NK-92 (cell line): ENCODE results near the gene FMNL1.

Experiments
- DNase-seq: peaks from one replicate; lab custom pipeline; 2025; ENCODE audit not compliant: unreplicated experiment; lab: John Stamatoyannopoulos, UW

The FMNL1 gene

GRCh38 chr17:45256114-45256966 lies 34.7 kb downstream of the FMNL1 start:
- DNase-seq = no peak

- DNase-seq = no peak
These were observed 35.4 kb downstream of the FMNL1 start for GRCh38 chr17:45257115-45257514.

DNA sequence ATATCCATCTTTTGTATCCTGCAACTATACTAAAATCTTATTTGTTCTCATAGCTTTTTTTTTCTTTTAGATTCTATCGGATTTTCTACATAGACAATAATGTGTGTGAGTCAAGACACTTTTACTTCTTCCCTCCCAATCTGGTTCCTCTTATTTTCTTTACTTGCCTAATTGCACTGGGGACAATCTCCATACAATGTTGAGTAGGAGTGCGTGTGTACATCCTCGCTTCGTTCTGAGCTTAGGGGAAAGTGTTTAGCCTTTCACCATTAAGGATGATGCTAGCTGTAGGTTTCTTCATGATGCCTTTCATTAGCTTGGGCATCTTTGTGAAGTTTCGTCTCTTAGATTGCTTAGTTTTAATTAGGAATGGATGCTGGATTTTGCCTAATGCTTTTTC lies 37.3 kb downstream of the FMNL1 start:
- DNase-seq = no peak

DNA sequence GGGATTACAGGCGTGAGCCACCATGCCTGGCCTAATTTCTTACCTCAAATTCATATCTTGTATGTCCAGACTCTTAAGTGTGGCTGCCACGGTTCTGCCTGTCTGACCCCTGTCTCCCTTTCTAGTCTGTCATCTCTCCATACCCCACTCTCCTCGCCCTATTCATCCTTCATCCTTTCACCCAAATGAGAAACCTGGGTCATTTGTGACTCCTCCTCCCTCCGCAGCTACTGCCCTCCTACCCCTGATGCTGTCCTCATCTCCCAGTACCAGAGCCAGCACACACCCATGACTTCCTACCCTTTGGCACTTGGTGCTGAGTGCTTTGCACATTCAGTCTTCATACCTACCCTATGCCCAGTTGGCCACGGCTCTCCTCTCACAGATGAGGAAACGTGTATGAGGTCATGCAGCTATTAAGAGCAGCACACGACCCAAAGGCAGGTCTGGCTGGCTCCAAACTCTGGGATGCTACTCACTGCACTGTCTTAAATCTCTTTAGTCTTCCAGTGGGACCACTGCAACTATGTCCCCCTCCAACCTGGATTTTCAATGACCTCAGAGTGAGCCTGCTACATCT lies 38.6 kb downstream of the FMNL1 start:
- no peak for DNase-seq

DNA sequence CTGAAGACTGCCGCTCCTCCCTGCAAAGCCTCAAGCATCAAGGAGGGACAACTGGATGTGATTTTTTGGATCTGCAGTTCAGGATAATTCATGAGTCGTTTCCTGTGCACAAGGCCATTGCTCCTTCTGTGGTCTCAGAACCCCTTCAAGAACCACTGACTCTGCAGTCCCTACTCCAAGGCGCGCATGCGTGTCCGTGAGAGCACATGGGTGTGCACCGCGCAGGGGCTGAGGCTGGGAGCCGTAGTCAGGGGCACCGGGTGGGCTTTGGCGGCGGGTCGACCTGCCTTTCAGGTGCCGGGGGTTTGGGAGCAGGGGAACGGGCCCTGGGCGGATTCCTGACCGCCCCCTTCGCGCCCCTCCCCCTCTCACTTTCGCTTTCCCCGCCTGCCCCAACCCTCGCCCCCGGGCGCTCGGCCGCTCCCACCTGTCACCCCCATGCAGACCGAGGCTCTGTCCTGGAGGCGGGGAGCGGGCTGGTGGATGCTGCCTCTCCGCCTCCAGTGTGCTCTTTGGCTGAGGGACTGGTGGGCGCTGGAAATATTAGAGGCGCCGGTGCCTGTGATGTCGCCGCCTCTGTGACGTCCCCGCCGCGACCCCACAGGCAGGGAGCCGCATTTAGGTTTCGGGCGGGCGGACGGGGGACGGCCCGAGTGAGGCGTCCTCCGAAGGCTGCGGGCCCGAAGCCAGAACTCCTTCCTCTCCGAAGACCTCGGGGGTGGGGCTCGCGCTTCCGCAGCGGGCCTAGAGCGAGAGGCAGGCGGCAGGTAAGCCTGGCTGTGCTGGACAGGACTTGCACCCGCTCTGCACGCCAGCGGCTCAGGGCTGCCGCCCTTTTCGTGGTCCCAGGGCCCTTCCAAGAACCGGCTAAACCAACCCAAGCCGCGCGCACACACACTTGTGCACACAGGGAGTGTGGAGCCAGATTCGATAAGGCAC lies 40.2 kb downstream of the FMNL1 start, which contains the start of gene SPATA32:
Gene SPATA32, minus strand, starts transcription at position 518 of the 939 bp plus-strand sequence. Its CDS starts 78 bp downstream, at position 440.
- no peak for DNase-seq

DNA sequence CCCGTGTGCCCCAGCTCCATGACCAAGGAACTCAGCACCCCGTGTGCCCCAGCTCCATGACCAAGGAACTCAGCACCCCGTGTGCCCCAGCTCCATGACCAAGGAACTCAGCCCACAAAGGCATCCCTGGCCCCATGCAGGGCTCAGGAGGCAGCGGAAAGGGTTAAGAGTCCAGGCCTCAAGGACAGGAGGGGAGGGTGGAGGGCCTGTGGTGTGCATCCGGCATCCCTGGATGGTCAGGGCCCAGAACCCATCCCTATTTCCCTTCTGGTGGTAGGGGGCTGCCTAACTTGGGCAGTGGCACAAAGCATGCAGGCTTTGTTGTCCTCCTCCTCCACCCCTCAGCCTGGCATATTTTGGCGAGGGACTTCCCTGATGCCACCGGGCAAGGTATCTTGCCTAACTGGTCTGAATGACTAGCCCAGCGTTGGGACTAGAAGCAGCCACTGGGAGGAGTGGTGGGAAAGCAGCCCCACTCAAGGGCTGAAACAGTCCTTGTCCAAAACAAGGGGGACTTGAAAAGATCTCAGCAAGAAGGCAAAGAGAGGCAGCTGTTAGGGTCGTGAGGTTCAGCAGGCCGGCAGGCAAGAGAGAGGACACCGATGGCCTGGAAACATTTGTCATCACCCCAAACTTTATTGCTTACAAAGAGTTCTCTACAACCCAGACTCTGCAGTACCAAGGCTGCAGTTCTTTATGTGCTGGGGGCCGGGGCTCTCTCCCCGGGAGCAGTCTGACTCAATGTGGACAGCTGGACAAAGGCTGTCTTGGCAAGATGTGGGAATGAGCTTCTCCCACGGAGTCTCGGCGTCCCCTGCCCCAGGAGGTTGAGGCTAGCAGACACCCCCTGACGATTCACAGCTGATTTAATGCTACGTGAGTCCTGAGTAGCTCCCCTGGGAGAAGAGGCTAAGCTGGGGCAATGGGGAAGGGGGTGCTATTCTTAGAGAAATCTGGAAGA lies 41.1 kb downstream of the FMNL1 start:
- no peak for DNase-seq

GRCh38 chr17:45263477-45263860 lies 41.8 kb downstream of the FMNL1 start:
- no peak for DNase-seq

GRCh38 chr17:45264430-45264829 lies 42.7 kb downstream of the FMNL1 start:
- no peak for DNase-seq

GRCh38 chr17:45264988-45265387 lies 43.3 kb downstream of the FMNL1 start:
- DNase-seq = no peak

- no peak for DNase-seq
These were observed 44.1 kb downstream of the FMNL1 start for GRCh38 chr17:45265821-45266220.

GRCh38 chr17:45266372-45266926 lies 44.8 kb downstream of the FMNL1 start:
- no peak for DNase-seq

DNA sequence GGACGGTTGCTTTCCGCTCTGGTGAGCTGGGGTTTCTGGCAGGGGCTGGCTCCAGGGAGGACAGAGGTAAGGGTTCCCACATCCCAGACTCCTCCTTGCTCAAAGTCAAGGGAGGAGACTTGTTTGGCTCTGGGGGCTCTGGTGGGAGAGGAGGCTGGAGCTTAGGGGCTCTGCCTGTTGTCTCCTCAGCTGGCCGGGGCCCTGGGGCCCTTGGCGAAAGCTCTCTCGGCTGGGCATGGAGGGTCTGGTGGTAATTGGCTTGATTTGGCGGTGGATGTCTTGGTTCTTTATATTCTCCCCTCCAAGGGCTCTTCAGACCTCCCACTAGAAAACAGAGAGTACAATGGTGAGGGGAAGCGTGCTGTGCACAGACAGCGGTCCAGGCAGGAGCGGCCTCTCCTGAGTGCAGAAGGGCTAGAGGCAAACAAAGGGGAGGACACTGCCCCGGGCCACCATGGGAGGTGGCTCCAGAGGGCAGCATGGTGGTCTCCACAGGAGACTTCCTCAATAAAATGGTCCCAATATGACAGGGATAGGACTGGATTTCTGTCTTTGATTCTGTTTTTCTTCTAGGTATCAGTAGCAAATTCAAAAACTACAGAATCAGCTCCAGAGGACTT lies 45.9 kb downstream of the FMNL1 start:
- DNase-seq = no peak

- no peak for DNase-seq
These were observed 48.2 kb downstream of the FMNL1 start for GRCh38 chr17:45269912-45270311.

DNA sequence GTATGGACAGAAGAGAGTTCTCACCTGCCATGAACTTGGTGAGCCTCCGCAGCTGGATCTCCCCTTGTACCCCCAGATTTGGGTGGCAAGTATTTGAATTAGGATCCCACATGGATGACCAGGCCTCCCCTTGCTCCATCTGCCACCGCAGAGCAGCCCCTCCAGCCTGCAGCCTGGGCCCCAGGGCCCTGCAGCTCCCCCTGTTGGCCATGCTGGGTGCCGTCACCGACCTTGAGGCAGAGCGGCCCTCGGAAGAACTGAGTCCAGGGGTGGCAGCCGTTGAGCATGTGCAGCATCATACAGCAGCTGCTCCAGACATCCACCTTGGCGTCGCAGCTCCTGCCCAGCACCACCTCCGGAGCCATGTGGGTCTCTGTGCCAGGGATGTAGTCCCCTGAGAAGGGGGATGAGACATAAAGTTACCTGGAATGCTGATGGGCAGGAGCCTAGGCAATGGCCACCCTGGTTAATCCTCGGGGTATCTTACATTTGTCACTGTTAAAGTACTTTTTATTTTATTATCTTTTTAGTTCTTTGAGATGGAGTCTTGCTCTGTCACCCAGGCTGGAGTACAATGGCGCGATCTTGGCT lies 49.2 kb downstream of the FMNL1 start:
- DNase-seq = no peak

GRCh38 chr17:45271603-45272002 lies 49.9 kb downstream of the FMNL1 start:
- no peak for DNase-seq

DNA sequence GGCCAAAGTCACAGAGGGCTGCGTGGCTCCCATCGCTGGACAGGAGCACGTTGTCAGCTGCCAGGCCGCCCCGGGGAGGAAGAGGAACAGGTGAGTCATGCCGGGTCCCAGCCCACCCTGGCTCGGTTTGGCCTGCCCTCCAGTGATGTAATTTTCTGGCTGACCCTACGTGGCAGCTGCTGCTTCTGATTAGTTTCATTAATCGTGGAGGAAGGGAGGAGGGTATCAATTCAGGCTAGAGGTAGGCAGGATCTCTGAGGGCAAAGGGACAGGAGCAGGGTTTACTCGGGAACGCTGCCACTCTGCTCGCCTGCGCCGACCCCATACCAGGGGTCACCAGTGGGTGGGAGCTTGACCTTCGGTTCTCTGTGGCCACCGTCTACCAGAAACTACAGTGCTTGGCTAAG lies 51.9 kb downstream of the FMNL1 start:
- DNase-seq = no peak

GRCh38 chr17:45274033-45274432 lies 52.3 kb downstream of the FMNL1 start:
- DNase-seq = no peak

DNA sequence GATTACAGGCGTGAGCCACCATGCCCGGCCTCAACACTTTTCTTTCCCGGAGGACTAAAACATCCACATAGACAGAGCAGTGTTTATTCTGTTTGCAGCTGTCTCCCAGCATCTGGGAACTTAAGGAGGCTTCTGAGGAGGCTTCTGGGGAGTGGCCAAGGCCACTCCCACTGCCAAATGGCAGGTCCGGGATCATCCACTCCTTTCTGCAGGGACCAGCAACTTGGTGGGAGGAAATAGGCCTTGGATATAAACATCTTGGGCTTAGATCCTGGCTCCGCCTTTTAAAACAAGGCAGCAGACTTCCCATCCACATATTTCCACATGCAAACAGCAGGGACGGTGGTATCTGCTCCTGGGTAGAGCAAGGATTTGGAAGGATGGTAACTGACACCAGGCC lies 54.3 kb downstream of the FMNL1 start:
- DNase-seq = no peak

GRCh38 chr17:45277216-45277849 lies 55.6 kb downstream of the FMNL1 start:
- DNase-seq = peak; percentile 30
